Left ventricle myocardium inferior (tissue), 1 donor: ENCODE measurements around the gene ADH7. TPM values are rescaled to one million over a fixed set of nuclear protein-coding genes. Genes with fewer than 3 reads are reported as not detected.
"Not testable (repeated sequence)": the region's sequence is repeated elsewhere in the genome, so short reads cannot be mapped to it uniquely, and the experiment has no call there.

Experiments used
- DNase-seq: peaks from one replicate; pipeline ENCODE4 v3.0.0-alpha.2; 2020
- H3K27ac ChIP-seq: fragments of 200-600 bp; replicated peaks from 2 replicates; pipeline ENCODE4 v1.8.0; 2021
- H3K27me3 ChIP-seq: fragments of 200-600 bp; 2 replicates; pipeline ENCODE4 v1.8.0; 2021; ENCODE audit warnings: low read depth
- H3K36me3 ChIP-seq: fragments of 200-600 bp; 2 replicates; pipeline ENCODE4 v1.8.0; 2021
- H3K4me1 ChIP-seq: fragments of 200-600 bp; 2 replicates; pipeline ENCODE4 v1.8.0; 2021
- H3K4me3 ChIP-seq: fragments of 200-600 bp; 2 replicates; pipeline ENCODE4 v1.8.0; 2021; ENCODE audit warnings: mild to moderate bottlenecking, moderate library complexity
- H3K9me3 ChIP-seq: fragments of 200-600 bp; replicated peaks from 2 replicates; pipeline ENCODE4 v1.8.0; 2021
- CTCF ChIP-seq: fragments of 200-600 bp; IDR thresholded peaks from 2 replicates; pipeline ENCODE4 v1.8.0; 2021; ENCODE audit warnings: antibody characterized with exemption, mild to moderate bottlenecking, borderline replicate concordance
- intact Hi-C: fragments of 100-400 bp; cut with micrococcal nuclease; formaldehyde crosslinking; loops from one replicate; pipeline ENCODE4 v1.11.0; 2022
- total RNA-seq: library from RNA; stranded (reverse); fragmentation: NEBNext Ultra II Directional; extraction: Animal tissue kit (Norgen Biotek cat#: 25700); gene quantifications from one replicate; pipeline ENCODE4 v1.2.1, GENCODE V29; 2021
- donor health status: DM: no; HTN: yes; CAD: no; lungs with severe emphysema.

ADH7 gene
- total RNA-seq, 1 donor from 2014 or later, result not detected

- no peaks in the 10 kb centered on the region for H3K4me1 ChIP-seq
- H3K27me3 ChIP-seq, result no peaks in the 10 kb centered on the region
- H3K27ac ChIP-seq, result no peak overlapping the region
- TF ChIP-seq CTCF, result no peak
- H3K9me3 ChIP-seq, result peaks cover 9% of the 10 kb centered on the region
- no peaks in the 10 kb centered on the region for H3K36me3 ChIP-seq
- no peak for DNase-seq
- H3K4me3 ChIP-seq, result no peak overlapping the region
- intact Hi-C loops, result no loop called here
Observed at GRCh38 chr4:99417125-99417524, 18.0 kb downstream of the ADH7 start.

- DNase-seq, intact Hi-C loops, H3K9me3 ChIP-seq, H3K4me1 ChIP-seq, H3K27ac ChIP-seq, H3K27me3 ChIP-seq, H3K4me3 ChIP-seq, H3K36me3 ChIP-seq: not testable (repeated sequence)
- peak; percentile 38 for TF ChIP-seq CTCF
Observed at GRCh38 chr4:99415762-99416161, 19.4 kb downstream of the ADH7 start.

- H3K9me3 ChIP-seq, H3K27me3 ChIP-seq, intact Hi-C loops, DNase-seq, H3K4me1 ChIP-seq, H3K27ac ChIP-seq, H3K36me3 ChIP-seq, H3K4me3 ChIP-seq: not testable (repeated sequence)
Observed at GRCh38 chr4:99414902-99415301, 20.2 kb downstream of the ADH7 start.

GRCh38 chr4:99414401-99414800 lies 20.7 kb downstream of the ADH7 start:
- Histone ChIP-seq H3K4me3 (no peak overlapping the region), H3K4me1 (no peaks in the 10 kb centered on the region), H3K9me3 (no peaks in the 10 kb centered on the region), H3K36me3 (no peaks in the 10 kb centered on the region), H3K27me3 (no peaks in the 10 kb centered on the region), H3K27ac (no peak overlapping the region)
- DNase-seq, result no peak
- intact Hi-C loops, result no loop called here
- TF ChIP-seq CTCF, result no peak

GRCh38 chr4:99413140-99413539 lies 22.0 kb downstream of the ADH7 start:
- Histone ChIP-seq H3K36me3 (no peaks in the 10 kb centered on the region), H3K27ac (no peak overlapping the region)

GRCh38 chr4:99411041-99411440 lies 24.1 kb downstream of the ADH7 start:
- no peak for DNase-seq
- Histone ChIP-seq H3K4me1 (no peaks in the 10 kb centered on the region), H3K27ac (no peak overlapping the region), H3K4me3 (no peak overlapping the region), H3K27me3 (no peaks in the 10 kb centered on the region), H3K9me3 (no peaks in the 10 kb centered on the region), H3K36me3 (no peaks in the 10 kb centered on the region)
- TF ChIP-seq CTCF, result no peak
- intact Hi-C loops, result no loop called here

More at GRCh38 chr4:99413140-99413539, 22.0 kb downstream of the ADH7 start:
- no peaks in the 10 kb centered on the region for H3K4me1 ChIP-seq
- no peak for DNase-seq
- no peak for TF ChIP-seq CTCF
- no peaks in the 10 kb centered on the region for H3K27me3 ChIP-seq
- no peak overlapping the region for H3K4me3 ChIP-seq
- intact Hi-C loops, result no loop called here
- H3K9me3 ChIP-seq, result no peaks in the 10 kb centered on the region
